Dermis blood vessel endothelial cell (primary cell): ENCODE results near the gene WTAP. TPM values are rescaled to one million over a fixed set of nuclear protein-coding genes. Genes with fewer than 3 reads are reported as not detected.
A peak's percentile ranks its signal among the peaks of the same experiment; 100 is the strongest.
"Not testable (repeated sequence)": the region's sequence is repeated elsewhere in the genome, so short reads cannot be mapped to it uniquely, and the experiment has no call there.

ENCODE experiments used
- DNase-seq: peaks from one replicate; pipeline ENCODE4 v3.0.0; 2010
- total RNA-seq: library from RNA; depleted of rRNA; stranded (reverse); fragments of >200 nt; gene quantifications from 2 replicates; pipeline ENCODE4 v1.2.3, GENCODE V29; 2014

Gene WTAP
- total RNA-seq, 1 donor from 2014 or later, result 131 TPM

GRCh38 chr6:159729598-159730331 lies 2.5 kb downstream of the WTAP start:
- DNase-seq, result peak; percentile 22

GRCh38 chr6:159730332-159730676 lies 3.0 kb downstream of the WTAP start:
- no peak for DNase-seq

- not testable (repeated sequence) for DNase-seq
These were observed 5.2 kb downstream of the WTAP start for GRCh38 chr6:159732550-159732949.

- DNase-seq, result not testable (repeated sequence)
These were observed 6.1 kb downstream of the WTAP start for GRCh38 chr6:159733395-159733794.

- no peak for DNase-seq
These were observed 9.6 kb downstream of the WTAP start for GRCh38 chr6:159736908-159737307.

- no peak for DNase-seq
These were observed 12.0 kb downstream of the WTAP start for GRCh38 chr6:159739341-159739740.

GRCh38 chr6:159742165-159742564 lies 14.9 kb downstream of the WTAP start:
- no peak for DNase-seq

- no peak for DNase-seq
These were observed 17.8 kb downstream of the WTAP start for GRCh38 chr6:159745081-159745480.

GRCh38 chr6:159746759-159747158 lies 19.5 kb downstream of the WTAP start:
- no peak for DNase-seq

GRCh38 chr6:159748127-159748526 lies 20.8 kb downstream of the WTAP start:
- not testable (repeated sequence) for DNase-seq

- DNase-seq, result no peak
These were observed 24.1 kb downstream of the WTAP start for GRCh38 chr6:159751448-159751847.

- DNase-seq, result no peak
These were observed 26.0 kb downstream of the WTAP start for GRCh38 chr6:159753081-159753872.

- no peak for DNase-seq
These were observed 27.1 kb downstream of the WTAP start for GRCh38 chr6:159754401-159754800.

- DNase-seq, result no peak
These were observed 27.9 kb downstream of the WTAP start for GRCh38 chr6:159754959-159755914.

- DNase-seq, result no peak
These were observed 29.2 kb downstream of the WTAP start for GRCh38 chr6:159756508-159756907.

- peak; percentile 16 for DNase-seq
These were observed 31.0 kb downstream of the WTAP start for GRCh38 chr6:159758031-159759001.

GRCh38 chr6:159759645-159760044 lies 32.3 kb downstream of the WTAP start:
- DNase-seq, result no peak

- peak; percentile 71 for DNase-seq
These were observed 33.3 kb downstream of the WTAP start for GRCh38 chr6:159760602-159761057.

GRCh38 chr6:159761129-159761872 lies 34.0 kb downstream of the WTAP start:
- peak; percentile 45 for DNase-seq

GRCh38 chr6:159761873-159762680 lies 34.8 kb downstream of the WTAP start, which contains the start of gene ACAT2:
Gene ACAT2 (plus strand): TSS chr6:159762045. CDS start chr6:159762088, 43 bp downstream.
- DNase-seq, result peak; percentile 96
